ENCODE measurements around the gene GRB10.
A peak's percentile ranks its signal among the peaks of the same experiment; 100 is the strongest.

GRB10 gene

GRCh38 chr7:50678586-50678985 lies 104.1 kb downstream of the GRB10 start:
- intact Hi-C loops (cut with DNase I) = loop anchor here (5.0 kb wide), 1 partner anchor 586 kb away; the partner anchor contains the start of gene ZPBP
- DNase-seq = no peak

GRCh38 chr7:50677638-50677996 lies 105.1 kb downstream of the GRB10 start:
- intact Hi-C loops (cut with DNase I) = loop anchor here (1.0 to 5.0 kb wide), 2 partner anchors 36 to 585 kb away; partner anchors contain the start of gene ZPBP
- no peak for DNase-seq

DNA sequence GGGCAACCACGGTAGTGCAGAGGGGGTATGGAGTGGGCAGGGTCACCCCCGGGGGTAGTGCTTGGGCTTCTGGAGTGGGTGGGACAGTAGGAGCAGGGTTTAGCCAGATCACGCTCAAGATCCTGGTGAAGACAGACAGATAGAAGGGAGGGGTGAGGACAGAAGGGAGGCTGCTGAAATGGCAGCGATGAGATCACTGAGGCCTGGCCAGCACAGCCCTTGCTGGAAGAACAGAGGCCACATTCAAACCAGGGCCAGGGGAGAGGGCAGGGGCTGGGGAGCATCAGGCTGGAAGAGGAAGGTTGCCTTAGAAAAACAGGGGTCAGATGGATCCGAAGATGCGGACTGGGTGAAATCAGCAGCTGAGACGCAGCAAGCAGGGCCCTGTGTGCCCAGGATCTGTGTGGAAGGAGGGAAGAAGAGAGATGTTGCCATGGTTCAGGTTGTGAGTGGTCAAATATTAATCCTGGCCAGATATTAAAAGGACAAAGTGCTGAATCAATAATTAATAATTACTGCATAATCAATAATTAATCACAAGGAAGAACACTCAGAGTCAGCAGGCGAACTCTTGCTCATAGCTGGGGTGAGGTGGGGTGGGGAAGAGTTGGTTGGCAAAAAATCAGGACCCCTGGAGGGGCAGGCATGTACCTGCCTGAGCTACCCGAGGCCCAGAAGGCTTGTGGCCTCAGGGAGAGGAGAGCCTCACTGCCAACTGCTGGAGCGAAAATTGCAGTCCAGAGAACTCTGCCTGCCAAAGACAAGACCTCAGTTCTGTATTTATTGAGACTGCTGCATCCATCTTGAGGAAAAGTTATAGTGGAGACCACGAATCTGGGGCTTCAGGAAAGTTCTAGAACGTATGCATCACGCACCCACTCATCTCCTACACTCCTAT lies 105.7 kb downstream of the GRB10 start:
- peak in 5 of 10 donors; percentile 49 to 92 (median 73) for DNase-seq
- intact Hi-C loops (cut with DNase I) = loop anchor here (1.0 to 5.0 kb wide), 2 partner anchors 36 to 585 kb away; partner anchors contain the start of gene ZPBP

GRCh38 chr7:50676079-50676478 lies 106.6 kb downstream of the GRB10 start:
- intact Hi-C loops (cut with DNase I) = loop anchor here (5.0 kb wide), 1 partner anchor 584 kb away; the partner anchor contains the start of gene ZPBP
- DNase-seq = no peak

GRCh38 chr7:50674896-50675835 lies 107.5 kb downstream of the GRB10 start:
- peak in 1 of 10 donors; percentile 68 for DNase-seq
- intact Hi-C loops (cut with DNase I) = loop anchor here (5.0 kb wide), 1 partner anchor 583 kb away; the partner anchor contains the start of gene ZPBP

GRCh38 chr7:50674299-50674698 lies 108.4 kb downstream of the GRB10 start:
- intact Hi-C loops (cut with DNase I) = no loop called here
- DNase-seq = peak in 2 of 10 donors; percentile 77 to 78

GRCh38 chr7:50673096-50673495 lies 109.6 kb downstream of the GRB10 start:
- DNase-seq = no peak
- intact Hi-C loops (cut with DNase I) = no loop called here

DNA sequence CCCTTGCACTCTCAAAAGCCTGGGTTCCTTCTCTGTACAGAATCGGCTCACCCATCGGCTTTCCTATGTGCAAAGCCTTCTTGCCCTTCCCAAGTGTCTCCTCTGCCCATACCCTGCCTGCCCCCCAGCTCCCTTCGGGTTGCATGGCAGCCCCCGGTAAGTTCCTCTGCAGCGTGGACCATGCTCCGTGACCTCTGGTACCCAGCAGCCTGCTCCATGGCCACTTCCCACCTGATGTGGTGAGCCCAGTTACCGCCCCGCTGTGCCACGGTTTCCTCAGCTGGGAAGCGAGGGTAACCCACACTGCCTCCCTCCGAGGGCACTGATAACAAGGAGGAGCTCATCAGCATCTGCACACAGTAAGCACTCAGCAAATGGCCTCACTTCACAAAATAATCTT lies 110.7 kb downstream of the GRB10 start:
- DNase-seq = peak in 1 of 10 donors; percentile 55
- intact Hi-C loops (cut with DNase I) = no loop called here

- intact Hi-C loops (cut with DNase I) = no loop called here
These were observed 111.3 kb downstream of the GRB10 start for GRCh38 chr7:50671386-50671785.

GRCh38 chr7:50669890-50670289 lies 112.8 kb downstream of the GRB10 start:
- intact Hi-C loops (cut with DNase I) = no loop called here
- DNase-seq = no peak

More at GRCh38 chr7:50671386-50671785, 111.3 kb downstream of the GRB10 start:
- no peak for DNase-seq

- peak in 1 of 10 donors; percentile 61 for DNase-seq
- intact Hi-C loops (cut with DNase I) = no loop called here
These were observed 114.9 kb downstream of the GRB10 start for GRCh38 chr7:50667789-50668226.

DNA sequence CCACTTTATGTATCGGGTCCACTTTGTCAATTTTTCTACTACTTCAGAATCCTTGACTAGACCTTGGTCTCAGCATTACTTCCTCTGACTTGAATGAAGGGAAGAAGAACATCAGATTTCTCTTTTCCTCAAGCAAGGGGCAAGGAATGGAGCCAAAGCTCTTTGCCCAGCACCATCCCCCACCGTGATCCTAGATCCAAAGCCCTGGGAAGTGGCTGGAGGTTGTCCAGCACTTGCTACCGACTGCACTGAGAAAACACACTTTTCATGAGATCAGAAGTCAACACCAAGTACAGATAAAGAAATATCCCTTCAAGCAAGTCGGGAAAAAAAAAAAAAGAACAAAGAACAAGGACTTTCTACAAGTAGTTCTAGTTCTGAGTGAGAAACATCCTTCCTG lies 115.4 kb downstream of the GRB10 start:
- DNase-seq = peak in 1 of 10 donors; percentile 61
- intact Hi-C loops (cut with DNase I) = no loop called here

DNA sequence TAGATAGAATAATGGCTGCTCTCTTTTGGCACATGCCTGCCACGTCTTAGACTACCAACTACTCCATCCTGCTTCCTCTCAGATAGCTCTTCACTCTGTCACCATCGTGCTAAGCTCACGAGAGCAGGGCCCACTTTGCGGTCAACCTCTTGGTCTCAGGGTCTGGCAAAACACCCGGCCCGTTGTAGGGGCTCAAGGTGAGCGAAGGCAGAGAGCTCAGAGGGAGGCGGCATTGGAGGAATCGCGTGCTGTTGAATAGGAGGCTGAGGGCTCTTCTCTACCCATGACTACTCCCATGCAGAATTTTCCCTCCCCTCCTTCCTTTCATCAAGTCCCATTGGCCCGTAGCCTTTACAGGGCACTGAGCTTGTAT lies 116.6 kb downstream of the GRB10 start:
- intact Hi-C loops (cut with DNase I) = no loop called here
- DNase-seq = no peak

DNA sequence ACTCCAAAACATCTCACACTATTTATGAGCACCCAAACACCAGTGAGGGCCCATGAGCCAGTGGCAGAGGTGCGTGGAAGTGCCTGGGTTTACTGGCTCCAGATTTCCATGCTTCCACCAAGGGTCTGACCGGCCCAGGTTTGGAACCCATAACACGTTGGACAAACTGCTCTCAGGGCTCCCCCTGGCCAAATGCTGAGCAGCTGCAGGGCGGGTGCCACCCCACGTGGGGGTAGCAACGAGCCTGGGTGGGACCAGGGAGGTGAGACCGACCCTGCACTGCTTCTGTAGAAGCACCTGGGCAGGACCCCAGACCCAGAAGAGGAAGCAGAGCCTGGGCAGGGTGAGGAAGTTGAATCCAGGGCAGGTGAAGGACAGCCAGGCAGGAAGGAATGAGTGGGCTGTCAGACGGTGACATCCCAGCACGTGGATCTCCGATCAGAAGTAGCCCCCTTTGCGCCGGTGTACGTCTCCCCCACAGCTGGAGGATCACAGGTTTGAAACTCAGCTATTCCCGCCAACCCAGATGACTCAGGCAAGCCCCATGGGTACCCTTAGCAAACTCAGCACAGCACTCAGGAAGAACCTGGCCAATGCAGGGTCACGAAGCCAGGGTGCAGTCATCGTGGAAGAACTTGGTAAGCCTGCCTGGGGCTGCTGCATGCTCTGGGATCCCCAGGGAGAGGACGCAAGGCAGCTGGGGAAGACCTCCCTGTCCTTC lies 117.1 kb downstream of the GRB10 start:
- intact Hi-C loops (cut with DNase I) = no loop called here
- DNase-seq = no peak

DNA sequence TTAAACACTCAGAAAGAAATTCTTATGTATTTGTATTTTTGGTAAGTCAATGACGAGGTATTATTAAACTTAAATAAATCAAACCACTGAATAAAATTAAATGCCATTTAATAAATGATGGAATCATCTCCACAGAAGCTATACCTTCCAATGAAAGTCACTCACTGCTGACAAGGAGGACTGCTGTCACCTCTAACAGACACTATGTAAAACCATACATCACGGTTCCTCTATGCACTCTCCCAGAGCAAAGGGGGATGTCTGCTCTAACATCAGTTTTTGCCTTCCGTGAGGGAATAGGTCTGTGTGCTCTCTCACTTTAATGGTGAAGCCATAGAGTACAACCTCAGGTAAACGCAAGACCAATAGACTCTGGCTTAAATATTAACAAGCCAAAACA lies 117.8 kb downstream of the GRB10 start:
- intact Hi-C loops (cut with DNase I) = no loop called here
- DNase-seq = no peak

DNA sequence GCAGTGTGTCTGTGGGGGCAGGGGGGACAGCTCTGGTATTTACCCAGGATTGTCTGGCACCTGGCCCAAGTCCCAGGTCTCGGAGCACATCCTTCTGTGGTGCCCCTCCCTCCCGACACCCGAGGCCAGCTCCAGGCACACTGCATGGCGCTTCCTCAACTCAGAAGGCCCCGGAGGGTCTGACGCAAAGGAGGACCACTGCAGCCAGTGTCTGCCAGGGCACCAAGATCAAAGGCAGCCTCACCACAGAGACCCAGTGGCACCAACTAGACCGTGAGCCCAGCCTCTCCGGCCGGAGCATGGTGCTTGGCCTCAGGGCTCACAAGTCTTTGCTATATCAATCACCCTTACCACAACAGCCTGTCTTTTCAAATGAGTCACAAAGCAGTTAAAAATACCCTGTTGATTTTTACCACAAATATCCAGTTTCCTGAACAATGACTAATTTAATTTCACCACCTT lies 118.2 kb downstream of the GRB10 start:
- DNase-seq = peak in 1 of 10 donors; percentile 66
- intact Hi-C loops (cut with DNase I) = no loop called here

- DNase-seq = no peak
- intact Hi-C loops (cut with DNase I) = no loop called here
These were observed 119.1 kb downstream of the GRB10 start for GRCh38 chr7:50663396-50664102.

GRCh38 chr7:50662996-50663395 lies 119.7 kb downstream of the GRB10 start:
- intact Hi-C loops (cut with DNase I) = no loop called here
- no peak for DNase-seq

GRCh38 chr7:50662041-50662694 lies 120.5 kb downstream of the GRB10 start:
- DNase-seq = peak in 1 of 10 donors; percentile 58
- intact Hi-C loops (cut with DNase I) = no loop called here

Measured in posterior cingulate gyrus (tissue), 11 donors.